Measurements from ENCODE around the gene CEP72.

The CEP72 gene

GRCh38 chr5:666816-667498, 54.8 kb downstream of the CEP72 start:
- TF ChIP-seq MAX (IDR thresholded peaks at IDR 0.05) = no peak
- no peak for TF ChIP-seq CEBPB (IDR thresholded peaks at IDR 0.05)
- TF ChIP-seq EGR1 (IDR thresholded peaks at IDR 0.05) = no peak
- TF ChIP-seq RAD21 (IDR thresholded peaks at IDR 0.05; ENCODE audit: low read depth) = no peak
- TF ChIP-seq FOXM1 (IDR thresholded peaks at IDR 0.05; ENCODE audit: borderline replicate concordance, low read depth) = no peak
- TF ChIP-seq TCF12 (IDR thresholded peaks at IDR 0.05; ENCODE audit: low read depth) = no peak
- no peak for TF ChIP-seq YY1 (IDR thresholded peaks at IDR 0.05; ENCODE audit: low read depth)
- TF ChIP-seq TAF1 (IDR thresholded peaks at IDR 0.05; ENCODE audit: low read depth) = no peak
- TF ChIP-seq, protein P1, sequence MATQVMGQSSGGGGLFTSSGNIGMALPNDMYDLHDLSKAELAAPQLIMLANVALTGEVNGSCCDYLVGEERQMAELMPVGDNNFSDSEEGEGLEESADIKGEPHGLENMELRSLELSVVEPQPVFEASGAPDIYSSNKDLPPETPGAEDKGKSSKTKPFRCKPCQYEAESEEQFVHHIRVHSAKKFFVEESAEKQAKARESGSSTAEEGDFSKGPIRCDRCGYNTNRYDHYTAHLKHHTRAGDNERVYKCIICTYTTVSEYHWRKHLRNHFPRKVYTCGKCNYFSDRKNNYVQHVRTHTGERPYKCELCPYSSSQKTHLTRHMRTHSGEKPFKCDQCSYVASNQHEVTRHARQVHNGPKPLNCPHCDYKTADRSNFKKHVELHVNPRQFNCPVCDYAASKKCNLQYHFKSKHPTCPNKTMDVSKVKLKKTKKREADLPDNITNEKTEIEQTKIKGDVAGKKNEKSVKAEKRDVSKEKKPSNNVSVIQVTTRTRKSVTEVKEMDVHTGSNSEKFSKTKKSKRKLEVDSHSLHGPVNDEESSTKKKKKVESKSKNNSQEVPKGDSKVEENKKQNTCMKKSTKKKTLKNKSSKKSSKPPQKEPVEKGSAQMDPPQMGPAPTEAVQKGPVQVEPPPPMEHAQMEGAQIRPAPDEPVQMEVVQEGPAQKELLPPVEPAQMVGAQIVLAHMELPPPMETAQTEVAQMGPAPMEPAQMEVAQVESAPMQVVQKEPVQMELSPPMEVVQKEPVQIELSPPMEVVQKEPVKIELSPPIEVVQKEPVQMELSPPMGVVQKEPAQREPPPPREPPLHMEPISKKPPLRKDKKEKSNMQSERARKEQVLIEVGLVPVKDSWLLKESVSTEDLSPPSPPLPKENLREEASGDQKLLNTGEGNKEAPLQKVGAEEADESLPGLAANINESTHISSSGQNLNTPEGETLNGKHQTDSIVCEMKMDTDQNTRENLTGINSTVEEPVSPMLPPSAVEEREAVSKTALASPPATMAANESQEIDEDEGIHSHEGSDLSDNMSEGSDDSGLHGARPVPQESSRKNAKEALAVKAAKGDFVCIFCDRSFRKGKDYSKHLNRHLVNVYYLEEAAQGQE (IDR thresholded peaks at IDR 0.05; ENCODE audit: low read depth) = no peak
- no peak for TF ChIP-seq EP300 (IDR thresholded peaks at IDR 0.05; ENCODE audit: borderline replicate concordance)
- TF ChIP-seq, protein P2, sequence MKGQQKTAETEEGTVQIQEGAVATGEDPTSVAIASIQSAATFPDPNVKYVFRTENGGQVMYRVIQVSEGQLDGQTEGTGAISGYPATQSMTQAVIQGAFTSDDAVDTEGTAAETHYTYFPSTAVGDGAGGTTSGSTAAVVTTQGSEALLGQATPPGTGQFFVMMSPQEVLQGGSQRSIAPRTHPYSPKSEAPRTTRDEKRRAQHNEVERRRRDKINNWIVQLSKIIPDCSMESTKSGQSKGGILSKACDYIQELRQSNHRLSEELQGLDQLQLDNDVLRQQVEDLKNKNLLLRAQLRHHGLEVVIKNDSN (IDR thresholded peaks at IDR 0.05) = no peak
- TF ChIP-seq CREB1 (IDR thresholded peaks at IDR 0.05; ENCODE audit: low read depth) = no peak
- TF ChIP-seq TEAD4 (IDR thresholded peaks at IDR 0.05) = no peak
- no peak for TF ChIP-seq NFIC (IDR thresholded peaks at IDR 0.05)
- TF ChIP-seq ZBTB7A (IDR thresholded peaks at IDR 0.05; ENCODE audit: low read depth) = no peak

- TF ChIP-seq TAF1 (IDR thresholded peaks at IDR 0.05; ENCODE audit: low read depth) (no peak), NFIC (IDR thresholded peaks at IDR 0.05) (no peak), YY1 (IDR thresholded peaks at IDR 0.05; ENCODE audit: low read depth) (no peak), CREB1 (IDR thresholded peaks at IDR 0.05; ENCODE audit: low read depth) (no peak), MAX (IDR thresholded peaks at IDR 0.05) (no peak), CEBPB (IDR thresholded peaks at IDR 0.05) (no peak), TEAD4 (IDR thresholded peaks at IDR 0.05) (no peak), TCF12 (IDR thresholded peaks at IDR 0.05; ENCODE audit: low read depth) (no peak), EP300 (IDR thresholded peaks at IDR 0.05; ENCODE audit: borderline replicate concordance) (no peak), ZBTB7A (IDR thresholded peaks at IDR 0.05; ENCODE audit: low read depth) (no peak), EGR1 (IDR thresholded peaks at IDR 0.05) (no peak), FOXM1 (IDR thresholded peaks at IDR 0.05; ENCODE audit: borderline replicate concordance, low read depth) (no peak), RAD21 (IDR thresholded peaks at IDR 0.05; ENCODE audit: low read depth) (no peak)
- TF ChIP-seq, protein P2 (IDR thresholded peaks at IDR 0.05) = no peak
- TF ChIP-seq, protein P1 (IDR thresholded peaks at IDR 0.05; ENCODE audit: low read depth) = no peak
These were observed 56.3 kb downstream of the CEP72 start for GRCh38 chr5:668283-668995.

DNA sequence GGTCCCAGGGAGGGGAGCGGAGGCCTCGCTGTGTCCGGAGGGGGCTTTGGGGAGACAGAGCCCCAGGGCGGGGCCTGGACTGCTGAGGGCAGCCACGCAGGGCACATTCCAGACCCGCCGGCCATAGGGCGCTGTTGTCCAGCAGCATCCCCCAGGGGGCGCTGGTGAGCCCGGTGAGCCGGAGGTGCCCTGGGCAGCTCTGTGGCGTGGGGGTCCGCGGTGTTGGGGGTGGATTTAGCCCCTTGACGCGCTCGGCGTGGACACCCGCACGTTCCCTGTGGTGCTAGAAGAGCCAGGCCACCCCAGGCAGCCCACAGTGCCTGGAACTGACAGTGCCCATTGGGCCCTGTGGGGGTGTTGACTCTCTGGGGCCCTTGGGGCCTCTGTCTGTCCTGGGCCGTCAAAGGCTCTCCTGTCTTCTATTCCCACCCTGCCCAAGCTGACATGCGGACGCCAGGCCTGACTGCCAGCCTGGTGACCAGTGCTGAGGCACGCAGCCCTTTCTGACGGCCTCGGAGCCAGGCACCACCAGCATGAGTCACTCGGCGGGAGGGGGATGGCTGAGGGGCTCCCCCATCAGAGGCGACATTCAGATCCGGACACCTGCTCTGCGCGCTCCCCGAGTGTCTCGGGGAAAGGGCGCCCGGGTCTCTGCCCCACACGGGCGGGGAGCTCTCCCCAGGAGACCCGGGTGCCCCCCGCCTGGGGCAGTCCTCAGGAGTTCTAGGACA, 57.1 kb downstream of the CEP72 start:
- no peak for TF ChIP-seq CEBPB (IDR thresholded peaks at IDR 0.05)

- no peak for TF ChIP-seq EGR1 (IDR thresholded peaks at IDR 0.05)
- no peak for TF ChIP-seq TAF1 (IDR thresholded peaks at IDR 0.05; ENCODE audit: low read depth)
- TF ChIP-seq CEBPB (IDR thresholded peaks at IDR 0.05) = no peak
- no peak for TF ChIP-seq ZBTB7A (IDR thresholded peaks at IDR 0.05; ENCODE audit: low read depth)
These were observed 57.8 kb downstream of the CEP72 start for GRCh38 chr5:669842-670395.

Measured in Ishikawa (cell line).